Measurements from ENCODE around the gene B3GNT7.

- no peak for TF ChIP-seq EZH2 (IDR thresholded peaks at IDR 0.05; ENCODE audit: insufficient read depth, poor library complexity, severe bottlenecking)
- no peak for TF ChIP-seq EZH2phosphoT487 (IDR thresholded peaks at IDR 0.05; ENCODE audit: insufficient read depth, low read depth)
Measured at GRCh38 chr2:231378026-231378722, 17.3 kb upstream of the B3GNT7 start.

Measured in GM23248 (cell line).